Limb (tissue), 2 donors: ENCODE results near the gene SCIN.
"Not testable (repeated sequence)": the region's sequence is repeated elsewhere in the genome, so short reads cannot be mapped to it uniquely, and the experiment has no call there.

Experiments
- DNase-seq, 2 donors: peaks; one replicate each; pipeline ENCODE4 v3.0.0-alpha.2; 2016; ENCODE audit errors: extremely low spot score in 2 of 2

Gene SCIN

DNA sequence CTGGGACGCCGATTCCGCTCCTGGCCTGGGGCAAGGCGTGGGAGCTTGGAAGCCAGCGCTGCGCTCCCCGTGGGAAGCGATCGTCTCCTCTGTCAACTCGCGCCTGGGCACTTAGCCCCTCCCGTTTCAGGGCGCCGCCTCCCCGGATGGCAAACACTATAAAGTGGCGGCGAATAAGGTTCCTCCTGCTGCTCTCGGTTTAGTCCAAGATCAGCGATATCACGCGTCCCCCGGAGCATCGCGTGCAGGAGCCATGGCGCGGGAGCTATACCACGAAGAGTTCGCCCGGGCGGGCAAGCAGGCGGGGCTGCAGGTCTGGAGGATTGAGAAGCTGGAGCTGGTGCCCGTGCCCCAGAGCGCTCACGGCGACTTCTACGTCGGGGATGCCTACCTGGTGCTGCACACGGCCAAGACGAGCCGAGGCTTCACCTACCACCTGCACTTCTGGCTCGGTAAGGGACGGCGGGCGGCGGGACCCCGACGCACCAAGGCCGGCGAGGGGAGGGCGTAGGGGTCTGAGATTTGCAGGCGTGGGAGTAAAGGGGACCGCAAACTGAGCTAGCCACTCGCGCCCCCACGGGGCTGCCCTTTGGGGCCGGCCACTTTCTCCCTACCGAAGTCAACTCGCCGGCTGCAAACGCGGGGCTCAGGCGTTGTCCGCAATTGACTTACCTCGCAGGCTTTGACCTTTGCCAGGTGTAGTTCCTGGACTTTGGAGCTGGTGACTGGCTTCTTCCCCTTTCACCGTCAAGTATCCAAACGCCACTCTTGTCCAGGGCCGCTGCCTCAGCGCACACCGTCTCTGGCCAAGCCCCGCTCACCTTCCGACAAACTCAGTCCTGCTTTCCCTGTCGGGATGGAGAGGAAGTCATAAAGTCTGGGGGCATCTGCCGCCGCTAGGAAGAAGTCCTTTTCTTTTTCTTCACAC lies at the start of gene SCIN:
Gene SCIN, plus strand, starts transcription at position 187 of the 928 bp plus-strand sequence. Its CDS starts 67 bp downstream, at position 254.
- DNase-seq: peak in 1 of 2 donors; percentile 57

- peak in 1 of 2 donors; percentile 71 for DNase-seq
Observed at GRCh38 chr7:12524794-12525386, 45.6 kb upstream of the SCIN start.

DNA sequence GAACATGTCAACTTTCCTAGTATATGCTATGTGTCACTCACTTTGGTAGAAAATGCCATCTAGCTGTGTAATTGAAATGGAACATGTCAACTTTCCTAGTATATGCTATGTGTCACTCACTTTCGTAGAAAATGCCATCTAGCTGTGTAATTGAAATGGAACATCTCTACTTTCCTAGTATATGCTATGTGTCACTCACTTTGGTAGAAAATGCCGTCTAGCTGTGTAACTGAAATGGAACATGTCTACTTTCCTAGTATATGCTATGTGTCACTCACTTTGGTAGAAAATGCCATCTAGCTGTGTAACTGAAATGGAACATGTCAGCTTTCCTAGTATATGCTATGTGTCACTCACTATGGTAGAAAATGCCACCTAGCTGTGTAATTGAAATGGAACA lies 43.8 kb upstream of the SCIN start:
- not testable (repeated sequence) for DNase-seq

- DNase-seq: not testable (repeated sequence)
Observed at GRCh38 chr7:12527670-12528069, 42.9 kb upstream of the SCIN start.

DNA sequence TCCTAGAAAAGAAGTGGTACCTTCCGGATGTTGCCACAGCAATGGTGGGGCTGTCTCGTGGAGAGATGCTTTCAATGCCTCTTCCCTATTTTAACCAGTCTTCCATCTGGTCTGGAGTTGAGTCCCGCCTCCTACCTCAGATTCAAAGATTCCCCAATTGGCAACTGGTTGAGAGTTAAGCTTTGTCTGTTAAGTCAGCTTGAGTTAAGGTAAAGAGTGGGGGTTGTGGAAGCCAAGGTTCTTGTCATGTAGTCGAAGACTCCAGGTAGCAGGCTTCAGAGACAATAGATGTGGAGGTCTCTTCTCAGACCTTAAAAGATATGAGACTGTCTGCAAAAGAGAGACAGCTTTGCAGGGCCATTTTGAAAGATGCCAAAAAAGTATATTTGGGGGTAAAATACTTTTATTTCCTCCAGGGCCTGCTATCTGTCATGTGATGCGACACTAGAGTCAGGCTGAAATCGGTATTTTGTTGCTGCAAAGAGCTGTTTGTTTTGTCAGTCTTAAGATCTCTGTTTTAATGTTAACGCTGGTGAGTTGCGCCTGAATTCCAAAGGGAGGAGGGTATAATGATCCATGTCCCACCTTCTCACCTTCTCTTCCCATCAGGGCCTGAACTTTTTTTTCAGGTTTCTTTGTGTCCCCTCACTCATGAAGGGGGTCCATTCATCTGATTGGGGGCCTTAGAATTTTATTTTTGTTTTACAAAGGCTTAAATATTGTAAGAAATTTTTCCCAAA lies 40.4 kb upstream of the SCIN start:
- DNase-seq: no peak

DNA sequence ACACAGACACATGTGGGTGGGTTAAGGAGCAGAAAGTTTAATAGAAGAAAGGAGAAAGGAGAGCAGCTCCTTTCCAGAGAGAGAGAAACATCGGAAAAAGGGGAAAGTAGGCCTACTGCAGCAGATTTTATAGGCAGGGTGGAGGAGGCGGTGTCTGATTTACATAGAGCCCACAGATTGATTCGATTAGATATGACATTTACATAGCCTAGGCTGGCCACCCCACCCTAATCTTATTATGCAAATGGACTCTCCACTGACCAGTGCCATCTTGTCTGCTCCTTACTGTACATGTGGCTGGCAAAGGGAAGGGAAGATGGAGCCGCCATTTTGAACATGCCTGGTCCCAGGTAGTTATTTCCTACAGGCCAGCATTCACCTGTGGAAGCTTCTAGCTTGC lies 38.7 kb upstream of the SCIN start:
- DNase-seq: no peak

GRCh38 chr7:12534046-12534445 lies 36.5 kb upstream of the SCIN start:
- DNase-seq: no peak

GRCh38 chr7:12539681-12540080 lies 30.8 kb upstream of the SCIN start:
- no peak for DNase-seq

- no peak for DNase-seq
Observed at GRCh38 chr7:12540850-12541249, 29.7 kb upstream of the SCIN start.

DNA sequence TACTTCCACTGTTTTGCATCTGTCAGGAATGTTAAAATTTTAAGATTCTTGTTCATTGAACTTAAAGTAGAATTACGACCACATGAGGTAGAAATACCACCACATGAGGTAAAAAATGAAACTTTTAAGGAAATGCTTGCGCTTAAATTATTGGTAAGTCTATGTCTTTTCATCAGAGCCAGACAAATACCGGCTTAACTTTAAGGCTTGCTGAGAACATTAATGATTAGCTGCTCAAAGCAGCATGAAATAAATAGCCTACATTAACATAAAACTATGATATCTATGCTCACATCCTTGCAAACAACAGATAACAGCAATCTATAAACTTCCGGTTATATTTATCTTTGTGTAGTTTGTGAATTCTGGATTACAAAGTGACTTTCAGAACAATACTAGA lies 26.9 kb upstream of the SCIN start:
- DNase-seq: no peak

GRCh38 chr7:12549106-12549505 lies 21.4 kb upstream of the SCIN start:
- no peak for DNase-seq

DNA sequence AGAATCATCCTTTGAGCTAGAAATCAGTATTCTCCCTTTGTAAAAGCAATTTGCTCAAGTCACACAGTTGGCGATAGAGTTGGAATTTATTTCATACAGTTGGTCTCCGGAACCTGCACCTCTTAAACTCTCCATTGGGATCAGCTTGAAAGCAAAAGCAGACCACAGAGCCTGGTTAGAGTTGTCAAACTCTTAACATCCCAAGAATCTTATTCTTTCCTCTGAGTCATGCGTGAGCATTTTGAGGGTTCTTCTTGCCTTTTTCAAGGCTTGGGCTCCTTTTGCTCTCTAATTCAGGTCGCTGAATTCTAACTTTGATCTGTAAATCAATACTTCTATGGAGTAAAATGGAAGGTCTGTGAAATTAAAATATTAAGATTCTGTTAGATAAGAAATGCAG lies 19.6 kb upstream of the SCIN start:
- DNase-seq: no peak

DNA sequence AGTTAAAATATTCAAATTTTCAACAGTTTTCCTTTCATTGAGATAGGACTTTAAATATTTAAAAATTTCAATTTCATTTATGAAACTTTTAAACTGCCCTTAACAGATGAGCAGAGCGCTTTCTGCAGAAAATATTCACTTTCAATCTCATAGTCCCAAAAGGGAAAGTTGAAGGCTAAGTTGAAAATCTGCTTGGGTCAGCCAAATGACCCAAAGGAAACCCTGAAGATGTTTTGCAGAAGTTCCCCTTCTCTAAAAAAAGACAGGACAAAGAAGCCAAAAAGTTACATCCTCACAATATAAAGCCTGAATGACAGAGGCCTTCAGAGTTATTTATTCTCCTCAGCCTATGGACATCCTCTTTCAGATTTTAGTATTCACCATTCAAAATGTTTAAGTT lies 17.6 kb upstream of the SCIN start:
- no peak for DNase-seq

GRCh38 chr7:12553416-12553815 lies 17.1 kb upstream of the SCIN start:
- no peak for DNase-seq

GRCh38 chr7:12554351-12554750 lies 16.2 kb upstream of the SCIN start:
- no peak for DNase-seq

DNA sequence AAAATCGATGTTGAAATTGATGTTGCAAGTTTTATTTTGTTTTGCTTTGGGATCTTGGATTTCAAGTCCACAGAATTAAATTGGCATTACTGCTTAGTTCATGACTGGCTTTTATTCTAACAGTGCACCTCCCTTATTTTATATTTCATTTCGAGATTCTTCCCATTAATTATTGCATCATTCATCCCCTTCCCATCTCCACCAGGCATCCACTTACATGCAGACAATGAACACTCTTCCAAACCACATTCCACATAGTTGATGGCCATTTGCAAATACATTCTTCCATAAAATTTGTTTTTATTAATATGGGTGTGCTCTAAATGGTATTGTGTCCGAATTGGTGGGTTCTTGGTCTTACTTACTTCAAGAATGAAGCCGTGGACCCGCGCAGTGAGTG lies 15.6 kb upstream of the SCIN start:
- no peak for DNase-seq

DNA sequence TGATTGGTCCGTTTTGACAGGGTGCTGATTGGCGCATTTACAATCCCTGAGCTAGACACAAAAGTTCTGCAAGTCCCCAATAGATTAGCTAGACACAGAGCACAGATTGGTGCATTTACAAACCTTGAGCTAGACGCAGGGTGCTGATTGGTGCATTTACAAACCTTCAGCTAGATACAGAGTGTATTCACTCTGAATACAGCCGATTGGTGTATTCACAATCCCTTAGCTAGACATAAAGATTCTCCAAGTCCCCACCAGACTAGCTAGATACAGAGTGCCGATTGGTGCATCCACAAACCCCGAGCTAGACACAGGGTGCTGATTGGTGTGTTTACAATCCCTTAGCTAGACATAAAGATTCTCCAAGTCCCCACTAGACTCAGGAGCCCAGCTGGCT lies 14.8 kb upstream of the SCIN start:
- not testable (repeated sequence) for DNase-seq

DNA sequence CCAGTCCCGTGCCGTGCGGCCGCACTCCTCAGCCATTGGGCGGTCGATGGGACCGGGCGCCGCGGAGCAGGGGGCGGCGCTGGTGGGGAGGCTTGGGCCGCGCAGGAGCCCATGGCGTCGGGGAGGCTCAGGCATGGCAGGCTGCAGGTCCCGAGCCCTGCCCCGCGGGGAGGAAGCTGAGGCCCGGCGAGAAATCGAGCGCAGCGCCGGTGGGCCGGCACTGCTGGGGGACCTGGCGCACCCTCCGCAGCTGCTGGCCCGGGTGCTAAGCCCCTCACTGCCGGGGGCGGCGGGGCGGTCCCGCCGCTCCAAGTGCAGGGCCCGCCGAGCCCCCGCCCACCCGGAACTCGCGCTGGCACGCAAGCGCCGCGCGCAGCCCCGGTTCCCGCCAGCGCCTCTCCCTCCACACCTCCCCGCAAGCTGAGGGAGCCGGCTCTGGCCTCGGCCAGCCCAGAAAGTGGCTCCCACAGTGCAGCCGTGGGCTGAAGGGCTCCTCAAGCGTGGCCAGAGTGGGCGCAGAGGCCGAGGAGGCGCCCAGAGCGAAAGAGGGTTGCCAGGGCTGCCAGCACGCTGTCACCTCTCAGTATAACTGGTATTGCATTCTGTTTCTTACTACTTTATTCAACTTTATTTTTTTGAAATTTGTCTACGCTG lies 14.3 kb upstream of the SCIN start:
- not testable (repeated sequence) for DNase-seq

- DNase-seq: no peak
Observed at GRCh38 chr7:12557282-12557681, 13.2 kb upstream of the SCIN start.

DNA sequence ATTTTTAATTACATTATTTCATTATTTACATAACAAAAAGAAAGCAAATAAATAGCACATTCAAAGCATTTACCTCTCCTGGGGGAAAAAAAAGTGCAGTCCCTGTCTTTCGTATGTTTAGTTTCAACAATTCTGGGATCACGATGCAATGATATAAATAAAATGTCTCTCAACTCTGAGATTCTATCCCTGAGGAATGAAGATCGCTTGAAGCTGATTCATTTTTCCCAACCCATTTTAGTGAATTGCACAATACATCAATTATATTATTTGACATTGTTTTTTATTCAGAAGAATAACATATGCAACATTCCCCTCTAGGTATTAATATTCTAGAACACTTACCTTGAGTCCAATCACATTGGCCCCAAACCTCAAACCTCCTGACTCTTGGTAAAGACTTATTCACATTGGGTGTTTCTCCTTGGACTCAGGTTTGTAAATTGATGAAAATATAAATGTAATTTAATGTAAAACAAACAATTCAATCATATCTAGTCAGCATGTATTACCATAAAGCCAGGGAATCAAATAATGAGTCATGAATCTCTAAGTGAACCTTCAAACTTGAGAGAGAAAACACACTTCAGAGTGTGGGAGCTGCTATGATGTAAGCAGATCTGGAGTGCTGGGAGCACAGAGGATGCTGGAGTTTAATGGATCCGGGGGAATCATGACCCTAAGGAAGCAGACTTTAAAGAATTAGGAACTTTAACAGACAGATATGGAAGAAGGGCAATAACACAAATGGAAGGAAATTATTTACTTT lies 5.3 kb upstream of the SCIN start:
- DNase-seq: no peak

DNA sequence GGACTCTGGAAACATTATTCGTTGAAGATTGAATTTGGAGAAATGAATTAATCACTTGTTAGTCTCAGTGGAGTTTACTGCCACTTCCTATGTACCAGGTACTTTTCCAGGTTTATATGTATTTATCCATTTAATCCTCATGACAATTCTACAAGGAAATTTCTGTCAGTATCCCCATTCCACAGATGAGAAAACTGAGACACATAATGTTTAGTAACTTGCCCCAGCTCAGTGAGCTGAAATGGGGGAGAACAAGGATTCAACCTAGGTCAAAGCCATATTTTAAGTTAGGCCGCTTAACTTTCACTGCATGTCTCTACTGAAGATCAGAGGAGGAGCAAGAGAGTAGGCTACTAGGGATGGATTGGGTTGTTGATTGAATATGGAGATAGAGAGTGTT lies 4.6 kb upstream of the SCIN start:
- DNase-seq: no peak
